ENCODE data around the gene PRDM16.
A peak's percentile ranks its signal among the peaks of the same experiment; 100 is the strongest.
"Not testable (repeated sequence)": the region's sequence is repeated elsewhere in the genome, so short reads cannot be mapped to it uniquely, and the experiment has no call there.

The PRDM16 gene

DNA sequence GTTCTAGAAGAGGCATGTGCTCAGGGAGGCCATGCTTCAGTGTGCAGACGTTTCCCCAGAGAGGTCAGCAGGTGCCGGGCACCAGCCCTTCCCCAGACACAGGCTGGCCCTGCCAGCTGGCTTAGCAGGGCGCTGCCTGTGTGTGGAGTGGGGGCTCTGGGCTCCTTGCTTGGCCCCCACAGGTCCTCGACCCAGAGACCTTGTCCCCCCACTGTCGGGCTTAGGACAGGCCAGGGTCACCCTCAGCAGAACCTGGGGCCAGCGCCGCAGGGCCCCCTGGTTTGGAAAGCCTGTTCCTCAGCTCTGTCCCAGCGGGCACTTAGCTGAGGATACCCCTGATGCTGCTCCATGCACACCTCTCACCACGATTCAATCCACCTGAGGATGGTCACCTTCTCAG is 213.2 kb downstream of the PRDM16 start:
- no peak for DNase-seq (ENCODE audit: low spot score)

DNA sequence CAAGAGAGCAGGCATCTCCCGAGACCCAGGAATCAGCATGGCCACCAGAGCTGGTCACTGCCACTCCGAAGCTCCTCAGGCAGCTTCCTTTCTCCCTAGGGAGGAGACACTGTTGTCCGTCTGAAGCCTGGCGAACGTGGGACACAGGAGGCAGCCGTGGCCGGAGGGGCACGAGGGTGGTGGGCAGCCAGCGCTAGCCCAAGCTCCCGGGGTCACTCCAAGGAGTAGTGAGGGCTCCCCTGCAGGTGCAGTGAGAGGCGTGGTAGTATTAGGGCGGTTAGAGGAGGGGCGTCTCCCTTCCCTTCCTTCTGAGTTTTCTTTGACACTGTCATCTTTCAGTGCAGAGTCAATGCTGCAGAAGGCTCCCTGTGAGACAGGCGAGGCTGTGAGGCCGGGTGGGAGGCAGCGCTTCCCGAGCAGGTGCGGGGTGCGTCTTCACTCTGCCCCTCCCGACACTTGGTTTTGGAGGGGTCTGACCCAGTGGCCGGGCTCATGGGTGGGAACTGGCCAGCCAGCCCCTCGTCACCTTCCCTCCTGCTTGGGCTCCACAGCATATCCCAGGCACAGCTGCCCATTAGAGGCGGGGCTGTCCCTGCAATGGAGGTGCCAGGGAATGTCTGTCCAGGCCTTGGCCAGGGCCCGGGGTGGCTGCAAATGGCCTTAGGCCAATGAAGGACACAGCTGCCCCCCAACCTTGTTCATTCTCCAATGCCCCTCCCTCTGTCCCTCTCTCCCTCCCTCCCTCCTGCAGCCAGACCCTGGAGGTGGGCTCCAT is 213.8 kb downstream of the PRDM16 start:
- peak; percentile 31 for DNase-seq (ENCODE audit: low spot score)

DNA sequence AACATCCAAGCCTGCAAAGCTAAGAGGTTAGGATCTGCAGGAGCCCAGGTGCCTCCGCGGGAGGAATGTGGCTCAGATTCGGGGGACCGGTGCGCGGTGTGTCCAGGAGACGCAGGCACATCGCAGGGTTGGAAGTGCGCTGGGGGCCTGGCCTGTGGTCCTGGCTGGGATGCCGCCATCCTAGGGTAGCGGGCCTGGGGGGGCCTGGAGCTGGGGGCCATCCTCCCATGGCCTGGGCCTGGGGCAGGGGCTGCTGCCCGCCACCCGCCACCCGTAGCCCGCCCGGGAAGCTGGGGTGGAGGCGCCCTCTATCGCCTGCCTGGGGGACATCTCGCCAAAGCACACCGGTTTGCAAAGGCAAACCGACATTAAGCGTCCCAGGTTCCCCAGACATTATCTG is 214.8 kb downstream of the PRDM16 start:
- peak; percentile 54 for DNase-seq (ENCODE audit: low spot score)

DNA sequence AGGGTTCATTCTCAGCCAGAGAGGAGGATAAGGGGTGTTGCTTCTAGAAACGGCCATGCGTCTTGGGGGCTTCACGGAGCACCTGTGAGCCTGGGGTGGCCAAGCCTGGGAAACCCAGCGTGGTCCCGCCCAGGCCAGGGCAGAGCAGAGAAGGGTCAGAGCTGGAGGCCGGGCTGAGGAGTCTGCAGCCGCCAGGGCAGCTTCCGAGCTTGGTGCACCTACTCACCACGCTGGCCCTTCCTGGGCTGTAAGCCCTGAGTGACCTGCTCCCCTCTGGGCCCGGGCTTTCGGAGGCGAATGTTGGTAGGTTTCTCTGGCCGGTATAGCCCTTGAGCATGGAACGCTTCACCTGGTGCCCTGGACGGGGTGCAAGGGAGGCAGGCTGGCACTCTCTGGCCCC is 215.7 kb downstream of the PRDM16 start:
- no peak for DNase-seq (ENCODE audit: low spot score)

DNA sequence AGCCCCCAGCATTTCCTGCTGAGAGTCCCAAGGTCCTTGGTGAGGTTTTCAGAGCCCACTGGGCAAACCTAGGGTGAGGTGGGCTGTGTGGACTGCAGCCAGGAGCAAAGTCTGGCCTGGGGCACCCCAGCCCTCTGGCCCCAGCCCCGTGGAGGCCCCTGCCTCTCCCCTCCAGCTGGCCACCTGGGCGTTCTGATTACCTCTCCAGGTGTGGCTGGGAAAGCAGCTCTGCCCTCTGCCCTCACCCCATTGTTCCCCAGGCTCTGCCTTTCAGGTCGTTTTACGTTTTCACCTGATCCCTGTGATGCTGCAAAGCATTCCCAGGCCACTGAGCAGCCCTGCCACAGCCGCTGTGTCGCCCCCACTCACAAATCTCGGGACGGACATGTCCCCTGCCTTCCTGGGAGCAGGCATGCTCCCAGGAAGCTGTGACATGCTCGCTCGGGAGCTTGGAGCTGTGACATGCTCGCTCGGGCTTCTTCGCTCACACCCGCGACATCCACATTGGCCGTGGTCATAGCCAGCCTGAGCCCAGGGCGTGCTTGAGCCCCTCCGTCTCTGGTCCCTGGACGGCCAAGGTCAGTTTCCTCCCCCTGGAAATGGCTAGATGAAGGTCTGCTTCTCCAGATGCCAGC is 216.2 kb downstream of the PRDM16 start:
- no peak for DNase-seq (ENCODE audit: low spot score)

DNA sequence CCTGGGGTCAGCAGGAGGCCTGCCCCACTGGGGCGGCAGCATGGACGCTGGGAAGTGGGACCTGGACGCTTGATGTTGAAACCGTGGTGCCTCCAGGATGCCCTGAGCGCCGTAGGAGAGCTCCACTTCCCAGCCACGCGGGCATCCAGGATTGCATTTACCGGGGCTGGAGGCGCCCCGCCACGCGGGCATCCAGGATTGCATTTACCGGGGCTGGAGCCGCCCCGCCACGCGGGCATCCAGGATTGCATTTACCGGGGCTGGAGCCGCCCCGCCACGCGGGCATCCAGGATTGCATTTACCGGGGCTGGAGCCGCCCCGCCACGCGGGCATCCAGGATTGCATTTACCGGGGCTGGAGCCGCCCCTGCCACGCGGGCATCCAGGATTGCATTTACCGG is 218.1 kb downstream of the PRDM16 start:
- DNase-seq (ENCODE audit: low spot score) = not testable (repeated sequence)

DNA sequence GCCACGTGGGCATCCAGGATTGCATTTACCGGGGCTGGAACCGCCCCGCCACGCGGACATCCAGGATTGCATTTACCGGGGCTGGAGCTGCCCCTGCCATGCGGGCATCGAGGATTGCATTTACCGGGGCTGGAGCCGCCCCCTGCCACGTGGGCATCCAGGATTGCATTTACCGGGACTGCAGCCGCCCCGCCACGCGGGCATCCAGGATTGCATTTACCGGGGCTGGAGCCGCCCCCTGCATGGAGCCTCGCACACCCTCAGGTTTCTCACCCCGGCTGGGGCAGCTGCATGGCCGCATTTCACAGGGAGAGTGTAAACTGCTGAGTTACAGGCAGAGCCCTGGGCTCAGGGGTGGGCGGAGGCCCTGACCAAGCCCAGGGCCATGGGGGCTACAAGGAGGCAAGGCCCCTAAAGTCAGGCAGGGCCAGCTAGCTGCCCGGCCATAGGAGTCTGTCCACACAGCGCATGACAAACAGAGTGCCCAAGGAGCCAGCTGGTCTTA is 218.7 kb downstream of the PRDM16 start:
- DNase-seq (ENCODE audit: low spot score) = no peak

DNA sequence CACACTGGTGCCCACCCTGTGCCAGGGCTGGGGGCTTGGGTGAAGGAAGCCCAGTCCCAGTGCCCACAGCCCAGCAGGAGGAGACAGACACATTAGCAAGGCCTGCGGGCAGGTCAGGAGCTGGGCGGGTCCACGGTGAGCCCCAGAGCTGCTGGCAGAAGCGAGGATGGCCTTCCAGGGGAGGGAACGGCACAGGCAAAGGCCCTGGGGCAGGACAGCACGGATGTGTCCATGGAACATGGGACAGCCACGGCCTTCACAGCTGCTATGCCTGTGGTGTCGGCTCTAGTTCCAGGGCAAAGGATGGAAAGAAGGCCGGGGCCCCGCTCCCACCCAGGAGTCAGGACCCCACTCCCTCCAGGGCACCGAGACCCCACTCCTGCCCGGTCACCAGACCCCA is 220.5 kb downstream of the PRDM16 start:
- DNase-seq (ENCODE audit: low spot score) = no peak

DNA sequence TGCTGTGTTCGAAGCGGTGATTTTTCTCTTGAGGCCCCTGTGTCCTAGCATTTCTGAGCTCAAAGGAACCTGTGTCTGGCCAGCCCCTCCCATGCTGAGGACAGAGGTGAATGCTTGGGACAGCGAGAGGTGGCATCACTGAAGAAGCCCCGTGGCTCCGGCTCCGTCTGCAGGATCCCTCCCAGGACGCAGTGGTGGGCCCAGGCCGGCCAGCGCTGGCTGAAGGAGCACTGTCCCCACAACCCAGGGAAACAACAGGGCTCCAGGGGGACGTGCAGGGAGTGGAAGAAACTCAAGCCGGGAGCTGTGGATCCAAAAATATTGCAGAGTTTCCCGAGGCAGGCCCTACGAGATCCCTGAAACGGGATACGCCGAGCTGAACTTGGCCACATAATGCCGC is 221.4 kb downstream of the PRDM16 start:
- no peak for DNase-seq (ENCODE audit: low spot score)

DNA sequence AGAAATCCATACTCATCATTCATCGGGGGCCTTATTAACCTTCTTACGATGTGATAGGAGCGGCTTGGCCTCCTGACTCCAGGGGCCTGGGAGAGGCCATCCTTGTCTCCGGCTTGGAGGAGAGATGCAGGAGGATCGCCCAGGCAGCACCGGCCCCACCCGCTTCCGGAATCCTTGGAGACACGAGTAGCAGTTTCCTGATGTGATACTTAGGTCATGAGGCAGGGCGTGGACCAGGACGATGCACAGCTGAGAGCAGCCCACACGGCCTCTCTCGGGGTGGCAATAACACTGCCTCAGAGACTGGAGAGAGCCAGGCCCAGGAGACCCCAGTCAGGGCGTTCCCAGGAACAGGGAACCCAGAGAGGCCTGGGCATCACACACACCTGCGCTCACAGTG is 221.9 kb downstream of the PRDM16 start:
- DNase-seq (ENCODE audit: low spot score) = no peak

DNA sequence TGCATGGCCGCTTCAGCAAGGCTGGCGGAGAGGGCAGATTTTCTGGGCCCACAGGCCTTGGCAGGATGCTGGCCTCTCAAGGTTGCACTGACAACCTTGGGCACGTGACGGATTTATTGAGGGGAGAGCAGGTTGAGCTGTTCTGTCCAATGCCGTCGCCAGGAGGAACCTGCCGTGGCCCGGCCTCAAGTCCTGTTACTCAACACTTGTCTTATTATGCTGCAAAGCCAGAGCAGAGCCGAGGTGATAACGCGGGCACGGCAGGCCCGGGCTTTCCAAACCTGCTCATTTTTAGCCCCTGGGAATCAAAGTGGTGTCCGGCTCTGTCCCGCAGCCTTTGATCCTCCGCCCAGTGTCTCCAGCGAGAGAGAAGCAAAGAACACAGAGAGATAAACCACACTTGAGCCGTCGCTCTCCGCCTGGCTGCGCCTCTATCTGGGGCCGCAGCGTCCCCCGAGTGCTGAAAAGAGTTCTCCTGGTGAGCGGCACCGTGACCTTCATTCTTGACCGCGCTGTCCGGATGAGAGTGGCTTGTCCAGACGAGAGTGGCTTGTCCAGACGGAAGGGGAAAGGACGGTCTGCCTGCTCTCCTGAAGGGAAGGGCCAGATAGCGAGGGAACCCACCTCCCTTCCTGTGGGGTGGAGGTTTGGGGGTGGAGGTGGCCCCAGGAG is 223.2 kb downstream of the PRDM16 start:
- DNase-seq (ENCODE audit: low spot score) = no peak

DNA sequence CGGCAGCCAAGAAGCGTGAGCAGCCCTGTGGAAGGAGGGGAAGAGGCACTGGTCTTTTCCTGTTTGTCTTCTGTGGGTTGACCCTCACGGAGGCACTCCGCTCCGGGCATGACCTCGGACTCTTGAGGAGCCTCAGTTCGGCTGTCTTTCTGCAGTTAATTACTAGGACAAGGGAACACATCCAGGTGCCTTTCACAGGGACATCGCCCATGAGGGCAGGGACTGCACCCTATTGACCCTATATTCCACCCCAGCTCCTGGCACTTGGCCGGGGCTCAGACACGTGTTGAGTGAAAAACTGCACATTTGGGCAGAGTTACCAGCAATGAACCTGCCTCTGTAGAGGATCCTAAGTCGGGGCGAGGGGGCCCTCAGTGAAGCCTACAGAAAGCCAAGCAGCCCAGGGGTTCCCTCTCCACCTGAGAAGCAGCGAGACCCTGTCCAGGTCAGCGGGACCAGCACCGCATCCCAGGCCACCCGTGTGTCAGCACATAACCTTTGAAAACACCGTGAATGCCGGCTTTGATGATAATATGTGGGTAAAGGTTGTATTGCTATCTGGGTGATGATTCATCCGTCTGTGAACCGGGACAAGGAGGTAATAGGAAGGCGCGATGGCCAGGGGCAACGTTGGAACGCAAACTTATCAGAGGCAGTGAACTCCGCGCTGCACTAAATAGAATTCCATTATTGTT is 224.0 kb downstream of the PRDM16 start:
- no peak for DNase-seq (ENCODE audit: low spot score)

DNA sequence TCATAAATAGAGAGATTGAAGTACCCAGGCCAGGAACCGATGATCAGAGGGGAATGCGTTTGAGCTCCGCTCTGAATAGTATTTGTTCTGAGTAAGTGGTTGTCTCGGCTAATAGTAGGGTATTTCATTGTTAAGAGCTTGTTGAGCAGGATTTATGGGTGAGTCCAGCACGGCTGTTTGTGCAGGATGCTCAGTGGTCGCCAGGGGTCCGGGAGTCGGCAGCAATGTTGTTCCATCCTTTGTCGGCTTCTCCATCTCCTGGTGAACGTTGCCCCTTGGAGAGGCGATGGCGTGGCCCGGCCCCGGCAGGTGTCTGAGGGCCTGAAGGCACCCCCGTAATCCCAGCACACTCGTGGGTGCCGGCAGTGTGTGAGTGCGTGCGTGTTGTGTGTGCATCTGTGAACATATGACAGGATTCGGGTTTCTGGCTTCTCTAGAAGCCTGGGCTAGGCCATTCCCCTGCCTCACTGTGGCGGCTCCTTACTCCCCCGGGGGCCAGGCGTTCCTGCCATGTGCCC is 224.6 kb downstream of the PRDM16 start:
- no peak for DNase-seq (ENCODE audit: low spot score)

DNA sequence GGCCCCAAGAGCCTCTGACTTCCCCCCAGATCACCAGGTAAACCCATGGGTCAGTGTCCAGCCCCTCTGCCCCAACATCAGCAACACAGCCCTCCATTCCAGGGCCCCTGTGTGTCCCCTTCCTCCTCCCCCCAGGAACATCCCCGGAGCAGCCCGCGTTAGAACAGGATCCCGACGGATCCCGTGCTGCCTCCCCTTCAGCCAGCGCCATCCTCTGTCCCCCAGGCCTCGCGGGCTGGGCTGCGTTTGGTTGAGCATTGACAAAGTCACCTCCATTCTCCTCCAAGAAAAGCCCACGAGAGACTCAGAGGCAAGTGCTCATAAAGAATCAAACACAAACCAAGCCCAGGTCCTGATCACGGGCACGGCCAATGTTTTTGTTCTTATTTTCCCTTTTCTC is 225.4 kb downstream of the PRDM16 start:
- DNase-seq (ENCODE audit: low spot score) = no peak

DNA sequence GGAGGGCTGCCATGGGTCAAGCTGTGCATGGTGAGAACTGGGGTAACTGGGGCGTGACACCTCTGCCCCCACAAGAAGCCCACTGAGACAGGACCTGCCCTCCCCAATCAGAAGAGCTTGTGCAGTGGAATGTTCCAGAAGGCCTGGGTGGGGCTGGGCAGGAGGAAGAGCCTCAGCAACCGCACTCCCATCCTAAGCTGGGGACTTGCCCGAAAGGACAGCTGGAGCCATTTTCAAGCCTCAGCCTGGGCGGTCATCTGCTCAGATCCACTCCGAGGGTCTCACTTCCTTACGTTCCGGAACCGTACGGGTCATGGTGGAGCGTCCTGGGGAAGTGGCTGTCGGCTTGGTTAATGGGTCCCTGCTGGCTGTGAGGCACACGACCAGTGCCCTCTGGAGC is 226.8 kb downstream of the PRDM16 start:
- no peak for DNase-seq (ENCODE audit: low spot score)

DNA sequence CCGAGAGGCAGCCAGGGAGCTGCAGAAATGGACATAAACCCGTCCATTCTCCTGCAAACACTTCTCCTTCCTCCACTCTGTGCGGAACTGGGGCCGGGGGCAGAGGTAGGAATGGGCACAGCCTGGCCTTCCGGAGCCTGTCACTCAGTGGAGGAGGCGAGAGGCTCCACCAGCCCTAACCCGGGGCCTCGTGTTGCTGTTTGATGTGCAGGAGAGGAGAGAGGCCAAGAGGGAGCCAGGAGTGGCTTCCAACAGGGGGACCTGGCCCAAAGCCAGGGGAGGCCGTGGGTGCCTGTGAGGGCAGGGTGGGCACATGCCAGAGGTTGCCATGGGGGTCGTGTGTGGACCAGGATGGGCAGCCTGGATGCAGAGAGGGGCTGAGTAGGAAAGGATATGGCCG is 227.3 kb downstream of the PRDM16 start:
- no peak for DNase-seq (ENCODE audit: low spot score)

DNA sequence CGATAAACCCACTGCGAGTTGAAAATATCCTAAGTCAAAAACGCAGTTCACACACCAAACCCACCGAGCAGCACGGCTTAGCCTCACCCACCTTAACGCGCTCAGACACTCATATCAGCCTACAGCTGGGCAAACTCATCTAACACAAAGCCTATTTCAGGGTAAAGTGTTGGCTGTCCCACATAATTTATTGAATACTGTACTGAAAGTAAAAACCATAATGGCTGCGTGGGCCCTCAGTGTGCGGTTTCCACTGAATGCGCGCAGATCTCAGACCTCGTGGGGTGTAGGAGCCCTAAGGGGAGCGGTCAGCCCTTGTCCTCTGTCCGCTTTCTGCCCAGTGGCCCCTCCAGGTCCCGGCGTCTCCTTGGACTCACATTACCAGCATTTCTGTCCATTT is 227.8 kb downstream of the PRDM16 start:
- no peak for DNase-seq (ENCODE audit: low spot score)

DNA sequence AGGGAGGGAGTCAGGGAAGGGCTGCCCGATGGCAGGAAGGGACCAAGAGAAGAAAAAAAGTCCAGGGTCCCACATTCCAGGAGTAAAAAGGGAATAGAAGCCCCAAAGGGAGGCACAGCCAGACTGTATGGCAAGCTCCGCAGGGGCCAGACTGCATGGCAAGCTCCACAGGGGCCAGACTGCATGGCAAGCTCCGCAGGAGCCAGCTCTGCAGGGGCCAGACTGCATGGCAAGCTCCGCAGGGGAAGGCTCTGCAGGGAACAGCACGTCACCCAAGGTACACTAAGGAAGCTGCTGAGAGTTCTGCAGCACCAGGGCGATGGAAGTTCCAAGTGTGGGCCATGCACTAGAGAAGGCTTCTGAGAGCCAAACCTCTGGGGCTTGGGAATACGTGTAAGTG is 228.8 kb downstream of the PRDM16 start:
- no peak for DNase-seq (ENCODE audit: low spot score)

DNA sequence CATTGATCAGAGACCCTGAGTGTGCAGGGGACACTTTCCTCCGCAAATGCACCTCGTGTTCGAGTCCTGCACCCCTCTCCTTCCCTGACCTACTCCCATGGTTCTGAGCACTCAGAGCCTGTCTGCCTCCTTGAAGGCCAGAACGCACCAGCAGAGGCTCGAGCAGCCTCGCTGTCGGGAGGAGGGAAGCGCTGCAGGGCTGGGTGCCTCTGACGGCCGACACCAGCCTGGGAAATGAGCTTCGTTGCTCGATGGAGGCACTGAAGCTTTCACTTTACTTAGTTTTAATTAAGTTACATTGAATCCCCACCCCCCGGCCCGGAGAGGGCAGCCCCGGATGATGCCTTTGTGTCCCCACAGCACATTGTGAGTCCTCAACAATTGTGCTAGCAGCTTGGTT is 229.2 kb downstream of the PRDM16 start:
- no peak for DNase-seq (ENCODE audit: low spot score)

DNA sequence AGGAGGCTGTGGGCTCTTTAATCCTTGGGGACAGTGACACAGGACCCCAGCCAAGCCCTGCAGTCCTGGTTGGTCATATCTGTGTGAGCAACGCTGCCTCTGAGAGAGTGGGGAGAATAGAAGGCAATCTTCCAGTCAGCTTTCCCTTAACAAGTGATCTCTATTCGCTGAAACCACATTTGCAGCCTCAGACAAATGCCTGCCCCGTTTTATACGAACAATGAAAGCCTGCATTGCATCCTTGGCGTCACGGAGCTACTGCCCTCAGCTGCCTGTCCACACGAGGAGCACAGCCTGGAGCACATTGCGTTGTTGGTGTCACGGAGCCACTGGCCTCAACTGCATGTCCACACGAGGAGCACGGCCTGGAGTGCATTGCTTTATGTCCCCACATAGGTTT is 235.2 kb downstream of the PRDM16 start:
- DNase-seq (ENCODE audit: low spot score) = no peak

DNA sequence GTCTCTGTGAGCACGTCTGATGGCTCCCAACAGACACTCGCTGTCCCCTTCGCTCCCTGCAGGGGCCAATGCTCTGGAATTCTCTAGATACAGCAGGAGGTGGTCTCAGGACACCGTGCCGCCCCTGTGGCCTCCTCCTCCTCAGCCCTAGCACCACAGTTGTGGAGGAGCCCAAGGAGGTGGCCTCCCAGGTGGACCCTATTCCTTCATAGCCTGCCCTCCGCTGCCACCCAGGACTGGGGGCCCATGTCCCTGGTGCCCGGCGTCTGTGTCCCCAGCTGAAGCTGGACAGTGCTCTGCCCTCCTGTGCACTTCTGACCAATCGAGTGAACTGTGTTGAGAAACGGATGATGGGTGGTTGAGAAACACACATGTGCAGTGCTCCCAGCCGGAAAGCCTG is 235.7 kb downstream of the PRDM16 start:
- DNase-seq (ENCODE audit: low spot score) = no peak

DNA sequence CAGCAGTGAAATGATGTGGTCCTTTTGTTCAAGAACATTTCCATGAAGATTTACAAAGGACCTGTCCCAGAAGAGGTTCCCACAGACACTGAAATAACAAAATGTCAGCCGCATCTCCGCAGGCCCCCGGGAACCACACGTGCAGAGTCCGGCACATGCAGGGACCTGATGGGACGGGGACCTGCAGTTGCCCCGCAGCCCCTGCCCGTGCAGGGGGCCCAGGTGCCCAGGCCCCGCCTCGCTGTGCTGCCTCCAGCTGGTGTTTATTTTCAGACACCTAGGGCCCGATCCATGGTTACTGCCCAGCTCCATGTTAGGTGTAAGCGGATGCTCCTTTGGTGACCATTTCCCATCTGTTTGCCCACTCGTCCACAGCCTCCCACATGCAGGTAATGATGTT is 236.2 kb downstream of the PRDM16 start:
- no peak for DNase-seq (ENCODE audit: low spot score)
